Neural cell (in vitro differentiated cells): Measurements from ENCODE around the gene ITGB2. TPM values are rescaled to one million over a fixed set of nuclear protein-coding genes. Genes with fewer than 3 reads are reported as not detected.

Experiments
- H2AFZ ChIP-seq: fragments of 200-600, 300-800 bp; sonication (generic), shearing (Covaris generic); 2 replicates; pipeline ENCODE4 v1.6.0; 2014; ENCODE audit warnings: low read depth, mild to moderate bottlenecking, antibody characterized with exemption, low read length, moderate library complexity
- H3F3A ChIP-seq: fragments of 200-600 bp; shearing (Covaris generic); 2 replicates; pipeline ENCODE4 v1.6.1; 2016; ENCODE audit warnings: mild to moderate bottlenecking, moderate library complexity, mixed read lengths, antibody characterized with exemption, low read length; ENCODE audit not compliant: insufficient read depth, poor library complexity, severe bottlenecking
- H3K27ac ChIP-seq: fragments of 200-600, 300-800 bp; sonication (generic), shearing (Covaris generic); 2 replicates; pipeline ENCODE4 v1.5.1; 2014; ENCODE audit warnings: mild to moderate bottlenecking, low read length, moderate library complexity
- H3K27me3 ChIP-seq: fragments of 300-800, 200-600 bp; sonication (generic), shearing (Covaris generic); 2 replicates; pipeline ENCODE4 v1.6.0; 2014; ENCODE audit warnings: mild to moderate bottlenecking, low read depth, low read length, moderate library complexity; ENCODE audit not compliant: insufficient read depth
- H3K36me3 ChIP-seq: fragments of 300-800, 200-600 bp; sonication (generic), shearing (Covaris generic); 2 replicates; pipeline ENCODE4 v1.5.1; 2014; ENCODE audit warnings: mild to moderate bottlenecking, antibody characterized with exemption, low read length, moderate library complexity; ENCODE audit not compliant: insufficient read depth
- H3K4me2 ChIP-seq: fragments of 300-800, 200-600 bp; sonication (generic), shearing (Covaris generic); 2 replicates; pipeline ENCODE4 v1.6.0; 2014; ENCODE audit warnings: mild to moderate bottlenecking, low read length
- H3K4me3 ChIP-seq: fragments of 300-800, 200-600 bp; sonication (generic), shearing (Covaris generic); 2 replicates; pipeline ENCODE4 v1.5.1; 2014; ENCODE audit warnings: mild to moderate bottlenecking, low read length, moderate library complexity
- H3K79me2 ChIP-seq: fragments of 200-600 bp; shearing (Covaris generic); replicated peaks from 2 replicates; pipeline ENCODE4 v1.6.0; 2014; ENCODE audit warnings: mild to moderate bottlenecking, low read length, moderate library complexity; ENCODE audit not compliant: insufficient read depth
- H3K9ac ChIP-seq: fragments of 300-800, 200-600 bp; sonication (generic), shearing (Covaris generic); 2 replicates; pipeline ENCODE4 v1.6.1; 2016; ENCODE audit warnings: mild to moderate bottlenecking, low read length, mixed read lengths
- H3K9me2 ChIP-seq: fragments of 200-600 bp; shearing (Covaris generic); 2 replicates; pipeline ENCODE4 v1.6.1; 2016; ENCODE audit warnings: mild to moderate bottlenecking, low read length, mixed read lengths; ENCODE audit not compliant: insufficient read depth
- H3K9me3 ChIP-seq: fragments of 200-600, 300-800 bp; sonication (generic), shearing (Covaris generic); 2 replicates; pipeline ENCODE4 v1.6.1; 2016; ENCODE audit warnings: mild to moderate bottlenecking, mixed run types, low read length, moderate library complexity, mixed read lengths
- H4K20me1 ChIP-seq: fragments of 200-600 bp; shearing (Covaris generic); 2 replicates; pipeline ENCODE4 v1.6.1; 2016; ENCODE audit warnings: mild to moderate bottlenecking, mixed run types; ENCODE audit not compliant: insufficient read depth
- CTCF ChIP-seq: fragments of 450-650 bp; IDR thresholded peaks from 2 replicates; pipeline ENCODE4 v1.5.1; 2014; ENCODE audit warnings: antibody characterized with exemption, mild to moderate bottlenecking, moderate library complexity; ENCODE audit not compliant: poor library complexity, severe bottlenecking
- EP300 ChIP-seq: fragments of 450-650 bp; conservative IDR thresholded peaks from 2 replicates; pipeline ENCODE4 v1.6.1; 2014; ENCODE audit warnings: antibody characterized with exemption, mild to moderate bottlenecking, moderate library complexity; ENCODE audit not compliant: poor library complexity, severe bottlenecking
- EZH2 ChIP-seq: fragments of 200-600, 300-800 bp; shearing (Covaris generic), sonication (generic); IDR thresholded peaks from 2 replicates; pipeline ENCODE4 v1.6.1; 2014; ENCODE audit warnings: antibody characterized with exemption, low read length, borderline replicate concordance, mild to moderate bottlenecking; ENCODE audit not compliant: insufficient read depth, poor library complexity, severe bottlenecking
- MXI1 ChIP-seq: fragments of 450-650 bp; conservative IDR thresholded peaks from 2 replicates; pipeline ENCODE4 v1.6.1; 2014; ENCODE audit warnings: antibody characterized with exemption, mild to moderate bottlenecking; ENCODE audit not compliant: poor library complexity, severe bottlenecking
- POLR2AphosphoS5 ChIP-seq: IDR thresholded peaks from 2 replicates; pipeline ENCODE4 v1.6.1; 2012
- RAD21 ChIP-seq: fragments of 450-650 bp; conservative IDR thresholded peaks from 2 replicates; pipeline ENCODE4 v1.6.1; 2014; ENCODE audit warnings: antibody characterized with exemption, mild to moderate bottlenecking, moderate library complexity
- SMC3 ChIP-seq: fragments of 450-650 bp; conservative IDR thresholded peaks from 2 replicates; pipeline ENCODE4 v1.6.1; 2014; ENCODE audit warnings: antibody characterized with exemption, mild to moderate bottlenecking, moderate library complexity; ENCODE audit not compliant: poor library complexity
- TAF1 ChIP-seq: IDR thresholded peaks from 2 replicates; pipeline ENCODE4 v1.6.1; 2012; ENCODE audit warnings: low read depth
- polyA plus RNA-seq: library from polyadenylated mRNA; depleted of rRNA; stranded (reverse); fragments of >200 nt; gene quantifications from 2 replicates; pipeline ENCODE4 v1.2.3, GENCODE V29; 2014
- TF ChIP-seq, protein P1 (sequence below): IDR thresholded peaks from 2 replicates; pipeline ENCODE4 v1.6.1; 2012; ENCODE audit warnings: borderline replicate concordance

ITGB2 gene
- polyA plus RNA-seq, 1 donor from 2014 or later, result not detected

- Histone ChIP-seq H4K20me1 (no peaks in the 10 kb centered on the region), H3K9me3 (no peaks in the 10 kb centered on the region), H3F3A (no peaks in the 10 kb centered on the region), H3K4me3 (no peak overlapping the region), H3K9ac (no peak overlapping the region), H2AFZ (no peak overlapping the region), H3K9me2 (no peaks in the 10 kb centered on the region), H3K27ac (no peak overlapping the region), H3K27me3 (no peaks in the 10 kb centered on the region), H3K36me3 (no peaks in the 10 kb centered on the region), H3K4me2 (no peak overlapping the region), H3K79me2 (no peaks in the 10 kb centered on the region)
- TF ChIP-seq SMC3, result no peak
- TF ChIP-seq, protein P1, sequence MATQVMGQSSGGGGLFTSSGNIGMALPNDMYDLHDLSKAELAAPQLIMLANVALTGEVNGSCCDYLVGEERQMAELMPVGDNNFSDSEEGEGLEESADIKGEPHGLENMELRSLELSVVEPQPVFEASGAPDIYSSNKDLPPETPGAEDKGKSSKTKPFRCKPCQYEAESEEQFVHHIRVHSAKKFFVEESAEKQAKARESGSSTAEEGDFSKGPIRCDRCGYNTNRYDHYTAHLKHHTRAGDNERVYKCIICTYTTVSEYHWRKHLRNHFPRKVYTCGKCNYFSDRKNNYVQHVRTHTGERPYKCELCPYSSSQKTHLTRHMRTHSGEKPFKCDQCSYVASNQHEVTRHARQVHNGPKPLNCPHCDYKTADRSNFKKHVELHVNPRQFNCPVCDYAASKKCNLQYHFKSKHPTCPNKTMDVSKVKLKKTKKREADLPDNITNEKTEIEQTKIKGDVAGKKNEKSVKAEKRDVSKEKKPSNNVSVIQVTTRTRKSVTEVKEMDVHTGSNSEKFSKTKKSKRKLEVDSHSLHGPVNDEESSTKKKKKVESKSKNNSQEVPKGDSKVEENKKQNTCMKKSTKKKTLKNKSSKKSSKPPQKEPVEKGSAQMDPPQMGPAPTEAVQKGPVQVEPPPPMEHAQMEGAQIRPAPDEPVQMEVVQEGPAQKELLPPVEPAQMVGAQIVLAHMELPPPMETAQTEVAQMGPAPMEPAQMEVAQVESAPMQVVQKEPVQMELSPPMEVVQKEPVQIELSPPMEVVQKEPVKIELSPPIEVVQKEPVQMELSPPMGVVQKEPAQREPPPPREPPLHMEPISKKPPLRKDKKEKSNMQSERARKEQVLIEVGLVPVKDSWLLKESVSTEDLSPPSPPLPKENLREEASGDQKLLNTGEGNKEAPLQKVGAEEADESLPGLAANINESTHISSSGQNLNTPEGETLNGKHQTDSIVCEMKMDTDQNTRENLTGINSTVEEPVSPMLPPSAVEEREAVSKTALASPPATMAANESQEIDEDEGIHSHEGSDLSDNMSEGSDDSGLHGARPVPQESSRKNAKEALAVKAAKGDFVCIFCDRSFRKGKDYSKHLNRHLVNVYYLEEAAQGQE, result no peak
- no peak for TF ChIP-seq MXI1
- TF ChIP-seq CTCF, result no peak
- no peak for TF ChIP-seq POLR2AphosphoS5
- no peak for TF ChIP-seq RAD21
- TF ChIP-seq EP300, result no peak
Measured at GRCh38 chr21:44846224-44846484, 74.5 kb downstream of the ITGB2 start.

DNA sequence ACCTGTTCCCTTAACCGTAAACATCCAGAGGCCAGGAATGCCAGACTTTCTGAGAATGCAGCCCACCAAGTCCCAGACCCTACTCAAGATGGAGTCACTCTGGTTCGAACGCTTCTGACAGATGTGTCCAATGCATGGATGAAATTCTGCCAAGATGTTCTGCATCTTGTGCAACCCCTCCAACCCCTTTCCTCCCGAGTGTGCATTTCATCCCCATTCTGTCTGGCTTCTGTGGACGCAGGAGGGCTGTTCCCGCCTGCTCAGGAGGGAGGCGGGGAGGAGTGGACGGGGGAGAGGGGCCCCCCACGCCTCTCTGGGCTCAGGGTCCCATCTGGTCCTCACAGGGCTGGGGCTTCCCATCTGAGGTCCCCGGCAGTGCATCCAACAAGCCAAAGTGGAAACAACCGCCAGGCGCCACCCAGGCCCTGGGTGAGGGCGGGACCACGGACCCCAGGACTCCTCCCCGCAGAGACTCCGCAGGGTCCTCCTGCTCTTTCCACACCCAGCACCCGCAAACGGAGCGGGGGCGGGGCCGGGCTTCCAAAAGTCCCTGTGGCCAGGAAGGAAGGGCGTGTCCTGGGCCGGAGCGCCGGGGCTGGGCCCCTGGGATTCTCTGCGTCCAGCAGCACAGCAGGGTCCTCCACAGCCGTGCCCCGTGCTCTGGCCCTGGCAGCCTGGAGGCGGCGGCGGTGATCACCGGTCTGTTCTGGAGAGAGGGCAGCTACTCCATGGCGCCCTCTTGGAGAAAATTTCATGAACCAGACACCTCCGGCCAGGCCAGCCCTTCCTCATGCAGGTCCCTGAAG, 75.1 kb downstream of the ITGB2 start:
- H3K36me3 ChIP-seq, result no peaks in the 10 kb centered on the region
- H4K20me1 ChIP-seq, result no peaks in the 10 kb centered on the region
- H2AFZ ChIP-seq, result no peak overlapping the region
- no peak overlapping the region for H3K4me2 ChIP-seq
- no peak overlapping the region for H3K9ac ChIP-seq
- no peaks in the 10 kb centered on the region for H3K9me3 ChIP-seq
- H3K9me2 ChIP-seq, result no peaks in the 10 kb centered on the region
- no peak overlapping the region for H3K4me3 ChIP-seq
- TF ChIP-seq POLR2AphosphoS5 (no peak), RAD21 (no peak), SMC3 (no peak), EP300 (no peak), MXI1 (no peak), CTCF (no peak), TAF1 (no peak), EZH2 (no peak)
- TF ChIP-seq, protein P1, result no peak
- no peaks in the 10 kb centered on the region for H3F3A ChIP-seq
- no peaks in the 10 kb centered on the region for H3K27me3 ChIP-seq
- H3K27ac ChIP-seq, result no peak overlapping the region
- no peaks in the 10 kb centered on the region for H3K79me2 ChIP-seq
